ENCODE results near the gene ANKRD66.

- TF ChIP-seq CTCF (optimal IDR thresholded peaks at IDR 0.05 in 1 of 3, IDR thresholded peaks at IDR 0.05 in 1 of 3, conservative IDR thresholded peaks at IDR 0.05 in 1 of 3; ENCODE audit: extremely low read depth in 1 of 3, insufficient read depth in 2 of 3, low read length in 3 of 3) (no peak), EZH2 (IDR thresholded peaks at IDR 0.05; ENCODE audit: low read length) (no peak)
Measured at GRCh38 chr6:46772016-46772415, 25.3 kb downstream of the ANKRD66 start.

Data from keratinocyte (primary cell).